Anterior cingulate cortex (tissue), 58 donors: ENCODE measurements around the gene C3orf20.
A peak's percentile ranks its signal among the peaks of the same experiment; 100 is the strongest.

Experiments
- DNase-seq, 58 donors: peaks; one replicate each; lab custom pipeline; 2025; lab: John Stamatoyannopoulos, UW

The C3orf20 gene

GRCh38 chr3:14789640-14790285 lies 114.8 kb downstream of the C3orf20 start:
- DNase-seq = no peak

GRCh38 chr3:14791343-14791945 lies 116.5 kb downstream of the C3orf20 start:
- DNase-seq = peak in 1 of 58 donors; percentile 7

GRCh38 chr3:14792691-14793121 lies 117.8 kb downstream of the C3orf20 start:
- DNase-seq = no peak

GRCh38 chr3:14793126-14793857 lies 118.4 kb downstream of the C3orf20 start:
- no peak for DNase-seq

- DNase-seq = no peak
Observed at GRCh38 chr3:14793858-14794234, 118.9 kb downstream of the C3orf20 start.

- DNase-seq = no peak
Observed at GRCh38 chr3:14794435-14794834, 119.5 kb downstream of the C3orf20 start.

GRCh38 chr3:14795996-14796395 lies 121.1 kb downstream of the C3orf20 start:
- DNase-seq = no peak

- DNase-seq = no peak
Observed at GRCh38 chr3:14796403-14797077, 121.6 kb downstream of the C3orf20 start.

GRCh38 chr3:14797731-14798130 lies 122.8 kb downstream of the C3orf20 start:
- no peak for DNase-seq

- no peak for DNase-seq
Observed at GRCh38 chr3:14798231-14798630, 123.3 kb downstream of the C3orf20 start.

- no peak for DNase-seq
Observed at GRCh38 chr3:14799146-14799545, 124.2 kb downstream of the C3orf20 start.

- no peak for DNase-seq
Observed at GRCh38 chr3:14801031-14801430, 126.1 kb downstream of the C3orf20 start.

- no peak for DNase-seq
Observed at GRCh38 chr3:14801668-14802380, 126.9 kb downstream of the C3orf20 start.

GRCh38 chr3:14802381-14802731 lies 127.4 kb downstream of the C3orf20 start:
- DNase-seq = no peak

GRCh38 chr3:14803101-14803980 lies 128.4 kb downstream of the C3orf20 start:
- DNase-seq = no peak

- no peak for DNase-seq
Observed at GRCh38 chr3:14803981-14804834, 129.3 kb downstream of the C3orf20 start.

GRCh38 chr3:14804835-14805780 lies 130.2 kb downstream of the C3orf20 start:
- no peak for DNase-seq
